GM19035 (cell line): ENCODE data around the gene RAG1.

Experiments
- ATAC-seq: cut with Tn5 transposase; IDR thresholded peaks from one replicate; pipeline ENCODE4 v1.9.1; 2021; ENCODE audit not compliant: unreplicated experiment

RAG1 gene

GRCh38 chr11:36588099-36588498 lies 20.3 kb downstream of the RAG1 start:
- ATAC-seq = no peak

- no peak for ATAC-seq
These were observed 22.7 kb downstream of the RAG1 start for GRCh38 chr11:36590513-36590912.

GRCh38 chr11:36591433-36591832 lies 23.6 kb downstream of the RAG1 start:
- ATAC-seq = no peak

GRCh38 chr11:36594316-36594989 lies 26.6 kb downstream of the RAG1 start, which contains the start of gene IFTAP:
IFTAP (plus strand) TSS chr11:36594502; CDS start chr11:36610104, 15,602 bp downstream.
- peak; percentile 78 for ATAC-seq

- no peak for ATAC-seq
These were observed 29.1 kb downstream of the RAG1 start for GRCh38 chr11:36596880-36597279.

- ATAC-seq = no peak
These were observed 30.2 kb downstream of the RAG1 start, which contains the start of gene RAG2 for GRCh38 chr11:36598051-36598450. RAG2 (minus strand) TSS chr11:36598236; CDS start chr11:36594168, 4,068 bp downstream.

GRCh38 chr11:36600180-36600579 lies 32.4 kb downstream of the RAG1 start:
- ATAC-seq = no peak

GRCh38 chr11:36601155-36601554 lies 33.3 kb downstream of the RAG1 start:
- ATAC-seq = no peak

GRCh38 chr11:36602135-36602534 lies 34.3 kb downstream of the RAG1 start:
- ATAC-seq = no peak

- ATAC-seq = peak; percentile 79
These were observed 37.7 kb downstream of the RAG1 start for GRCh38 chr11:36605221-36606216.

GRCh38 chr11:36608491-36609199 lies 40.8 kb downstream of the RAG1 start:
- no peak for ATAC-seq

- no peak for ATAC-seq
These were observed 41.6 kb downstream of the RAG1 start for GRCh38 chr11:36609383-36609782.

GRCh38 chr11:36615826-36616225 lies 48.0 kb downstream of the RAG1 start:
- no peak for ATAC-seq

GRCh38 chr11:36617543-36618362 lies 49.9 kb downstream of the RAG1 start:
- no peak for ATAC-seq

- ATAC-seq = no peak
These were observed 50.7 kb downstream of the RAG1 start for GRCh38 chr11:36618363-36619047.

- ATAC-seq = no peak
These were observed 51.7 kb downstream of the RAG1 start for GRCh38 chr11:36619502-36619901.

GRCh38 chr11:36620246-36620645 lies 52.4 kb downstream of the RAG1 start:
- no peak for ATAC-seq

- peak; percentile 76 for ATAC-seq
These were observed 54.8 kb downstream of the RAG1 start for GRCh38 chr11:36622431-36623136.

GRCh38 chr11:36623494-36623893 lies 55.7 kb downstream of the RAG1 start:
- ATAC-seq = no peak
